H1 (cell line): ENCODE measurements around the gene GAP43. TPM values are rescaled to one million over a fixed set of nuclear protein-coding genes. Genes with fewer than 3 reads are reported as not detected.

Source experiments
- CTCF ChIA-PET: fragments of 300-600 bp; sonication (Branson Sonifier 250); formaldehyde crosslinking; loops from one replicate; lab custom pipeline; 2021; ENCODE audit not compliant: partially characterized antibody; lab: Charles Lee
- POLR2A ChIA-PET: fragments of 300-600 bp; sonication (Branson Sonifier 250); formaldehyde crosslinking; loops from one replicate; lab custom pipeline; 2021; ENCODE audit warnings: inconsistent platforms; ENCODE audit not compliant: partially characterized antibody; lab: Charles Lee
- DNase-seq, 2 experiments: peaks; one replicate each; pipeline versions ENCODE4 v3.0.0 to v3.0.0-alpha.2; 2010 to 2022; ENCODE audit warnings: low spot score in 2 of 2, low read depth in 1 of 2, mixed read lengths in 1 of 2
- FAIRE-seq: peaks from 2 replicates; lab custom pipeline; 2011; peaks lifted over from hg19 to GRCh38; lab: Jason Lieb, UNC
- H2AFZ ChIP-seq: 2 replicates; pipeline ENCODE4 v1.8.1; 2012; ENCODE audit warnings: low read length, inconsistent platforms
- H2AK5ac ChIP-seq: 2 replicates; pipeline ENCODE4 v1.6.1; 2013; ENCODE audit warnings: low read depth, low read length
- H2BK120ac ChIP-seq: replicated peaks from 2 replicates; pipeline ENCODE3; 2013; ENCODE audit warnings: low read depth, low read length, inconsistent platforms
- H2BK12ac ChIP-seq: 2 replicates; pipeline ENCODE4 v1.6.1; 2013; ENCODE audit warnings: low read depth, low read length
- H2BK15ac ChIP-seq: 2 replicates; pipeline ENCODE4 v1.6.1; 2013; ENCODE audit warnings: low read length
- H2BK20ac ChIP-seq: 2 replicates; pipeline ENCODE4 v1.6.1; 2013; ENCODE audit warnings: low read length
- H2BK5ac ChIP-seq: 2 replicates; pipeline ENCODE4 v1.6.1; 2013; ENCODE audit warnings: low read depth, low read length
- H3K14ac ChIP-seq: 2 replicates; pipeline ENCODE4 v1.6.1; 2013; ENCODE audit warnings: inconsistent platforms; ENCODE audit not compliant: insufficient read length
- H3K18ac ChIP-seq: 2 replicates; pipeline ENCODE4 v1.6.1; 2013; ENCODE audit warnings: low read length; ENCODE audit errors: extremely low read depth
- H3K23ac ChIP-seq: 2 replicates; pipeline ENCODE4 v1.6.1; 2013; ENCODE audit warnings: inconsistent platforms; ENCODE audit not compliant: insufficient read length
- H3K23me2 ChIP-seq: 2 replicates; pipeline ENCODE4 v1.6.1; 2013; ENCODE audit warnings: low read depth, low read length
- H3K27ac ChIP-seq: 2 replicates; pipeline ENCODE4 v1.6.1; 2011; ENCODE audit warnings: low read depth, low read length, inconsistent platforms
- H3K27me3 ChIP-seq, 4 experiments: replicated peaks in 1 of 4; 1 replicate in 1 of 4; 2 replicates in 3 of 4; pipeline versions ENCODE4 v1.6.1 to v1.8.1; 2011 to 2013; ENCODE audit warnings: low read length in 3 of 4, mild to moderate bottlenecking in 3 of 4, inconsistent platforms in 2 of 4, mixed read lengths in 2 of 4, moderate library complexity in 1 of 4; ENCODE audit not compliant: control insufficient read depth in 3 of 4, insufficient read depth in 3 of 4; ENCODE audit errors: extremely low read depth in 1 of 4
- H3K36me3 ChIP-seq, 4 experiments: 2 replicates each; pipeline versions ENCODE4 v1.6.1 to v1.8.1; 2011 to 2013; ENCODE audit warnings: mild to moderate bottlenecking in 4 of 4, low read length in 3 of 4, moderate library complexity in 2 of 4, control low read depth in 1 of 4, inconsistent platforms in 1 of 4; ENCODE audit not compliant: insufficient read depth in 4 of 4, control insufficient read depth in 2 of 4
- H3K4ac ChIP-seq: replicated peaks from 2 replicates; pipeline ENCODE3; 2013; ENCODE audit warnings: low read length, low read depth, mixed read lengths, inconsistent platforms; ENCODE audit not compliant: insufficient read length
- H3K4me1 ChIP-seq, 4 experiments: replicated peaks in 1 of 4; 1 replicate in 1 of 4; 2 replicates in 3 of 4; pipeline versions ENCODE4 v1.6.1 to v1.8.1; 2011 to 2013; ENCODE audit warnings: low read length in 3 of 4, inconsistent platforms in 2 of 4, mixed read lengths in 1 of 4; ENCODE audit not compliant: insufficient read depth in 4 of 4, control insufficient read depth in 3 of 4
- H3K4me2 ChIP-seq, 2 experiments: 2 replicates each; pipeline versions ENCODE4 v1.6.1 to v1.8.1; 2011 to 2013; ENCODE audit warnings: low read depth in 2 of 2, low read length in 2 of 2, control low read depth in 1 of 2, inconsistent platforms in 1 of 2, mild to moderate bottlenecking in 1 of 2; ENCODE audit not compliant: insufficient read depth in 1 of 2
- H3K4me3 ChIP-seq, 4 experiments: fragments of 200-600, 300-600 bp in 1 of 4; sonication (generic), shearing (Covaris generic), sonication (Bioruptor Twin) in 1 of 4; 2 replicates each; pipeline versions ENCODE4 v1.5.1 to v1.8.1; 2011 to 2016; ENCODE audit warnings: low read length in 4 of 4, low read depth in 3 of 4, control low read depth in 2 of 4, inconsistent platforms in 2 of 4, mild to moderate bottlenecking in 2 of 4, mixed read lengths in 1 of 4, moderate library complexity in 1 of 4; ENCODE audit not compliant: insufficient read depth in 2 of 4; ENCODE audit errors: extremely low read depth in 1 of 4
- H3K56ac ChIP-seq: replicated peaks from 2 replicates; pipeline ENCODE3; 2013; ENCODE audit warnings: low read depth, mild to moderate bottlenecking, mixed read lengths, low read length, inconsistent platforms; ENCODE audit not compliant: insufficient read length
- H3K79me1 ChIP-seq: 2 replicates; pipeline ENCODE4 v1.6.1; 2013; ENCODE audit warnings: low read depth, low read length, control low read depth
- H3K79me2 ChIP-seq, 2 experiments: 2 replicates each; pipeline versions ENCODE4 v1.6.1 to v1.8.1; 2012 to 2013; ENCODE audit warnings: low read length in 2 of 2, mild to moderate bottlenecking in 2 of 2, inconsistent platforms in 1 of 2; ENCODE audit not compliant: insufficient read depth in 2 of 2, control insufficient read depth in 1 of 2
- H3K9ac ChIP-seq, 4 experiments: replicated peaks in 1 of 4; 1 replicate in 1 of 4; 2 replicates in 3 of 4; pipeline versions ENCODE4 v1.6.1 to v1.8.1; 2011 to 2013; ENCODE audit warnings: low read depth in 3 of 4, low read length in 3 of 4, control low read depth in 2 of 4, mild to moderate bottlenecking in 2 of 4, moderate library complexity in 2 of 4, inconsistent platforms in 1 of 4; ENCODE audit errors: extremely low read depth in 1 of 4
- H3K9me3 ChIP-seq, 2 experiments: 2 replicates each; pipeline versions ENCODE4 v1.6.1 to v1.8.1; 2012 to 2013; ENCODE audit warnings: mild to moderate bottlenecking in 2 of 2, moderate library complexity in 2 of 2, control low read depth in 1 of 2, inconsistent platforms in 1 of 2, low read depth in 1 of 2, low read length in 1 of 2, mixed read lengths in 1 of 2; ENCODE audit not compliant: insufficient read depth in 2 of 2
- H4K20me1 ChIP-seq, 2 experiments: replicated peaks in 1 of 2; 2 replicates each; pipeline versions ENCODE3 to v1.8.1; 2011 to 2013; ENCODE audit warnings: inconsistent platforms in 2 of 2, low read length in 2 of 2, mild to moderate bottlenecking in 1 of 2; ENCODE audit not compliant: insufficient read depth in 2 of 2, control insufficient read depth in 1 of 2
- H4K5ac ChIP-seq: 2 replicates; pipeline ENCODE4 v1.6.1; 2013; ENCODE audit warnings: low read length, low read depth, mixed read lengths, inconsistent platforms; ENCODE audit not compliant: insufficient read length
- H4K8ac ChIP-seq: 2 replicates; pipeline ENCODE4 v1.8.0; 2013; ENCODE audit warnings: mild to moderate bottlenecking, moderate library complexity, low read length, inconsistent platforms; ENCODE audit not compliant: insufficient read depth; ENCODE audit errors: extremely low read depth
- H4K91ac ChIP-seq: replicated peaks from 2 replicates; pipeline ENCODE3; 2013; ENCODE audit warnings: low read length, mixed read lengths, inconsistent platforms; ENCODE audit not compliant: insufficient read length
- ASH2L ChIP-seq: fragments of 200-600, 300-600 bp; sonication (generic); IDR thresholded peaks from one replicate; pipeline ENCODE4 v1.7.1; 2017; ENCODE audit warnings: low read length
- CEBPB ChIP-seq: IDR thresholded peaks from 2 replicates; pipeline ENCODE4 v1.6.1; 2012; ENCODE audit warnings: low read depth, low read length
- CTBP2 ChIP-seq: IDR thresholded peaks from 2 replicates; pipeline ENCODE4 v1.7.0; 2011; ENCODE audit warnings: borderline replicate concordance, mild to moderate bottlenecking, moderate library complexity, mixed read lengths, low read length; ENCODE audit not compliant: insufficient read depth, insufficient read length
- HDAC6 ChIP-seq: IDR thresholded peaks from one replicate; pipeline ENCODE4 v1.7.1; 2012; ENCODE audit warnings: low read depth, mild to moderate bottlenecking, inconsistent platforms, low read length, moderate library complexity
- KDM1A ChIP-seq: fragments of 200-600, 300-600 bp; sonication (generic); IDR thresholded peaks from 2 replicates; pipeline ENCODE4 v1.7.1; 2016; ENCODE audit warnings: mild to moderate bottlenecking, low read length, borderline replicate concordance
- SRF ChIP-seq: IDR thresholded peaks from 2 replicates; pipeline ENCODE4 v1.6.1; 2011; ENCODE audit warnings: mild to moderate bottlenecking, low read depth, low read length, moderate library complexity
- TCF12 ChIP-seq: IDR thresholded peaks from 2 replicates; pipeline ENCODE4 v1.6.1; 2011; ENCODE audit warnings: low read depth, mild to moderate bottlenecking, low read length
- ZNF274 ChIP-seq: IDR thresholded peaks from 2 replicates; pipeline ENCODE4 v1.7.0; 2012; ENCODE audit warnings: low read length, borderline replicate concordance; ENCODE audit errors: extremely low read depth
- WGBS, 2 experiments: shearing (Covaris generic) in 1 of 2; methylation state at CpG; one replicate each; pipeline versions ENCODE4 v1.1.6 to v1.1.7; 2013 to 2015; ENCODE audit warnings: low lambda C conversion rate in 2 of 2, mixed read lengths in 2 of 2, inconsistent platforms in 1 of 2, low coverage in 1 of 2, missing lambda C conversion rate in 1 of 2; ENCODE audit not compliant: insufficient replicate concordance in 2 of 2, insufficient coverage in 1 of 2, insufficient read length in 1 of 2; ENCODE audit errors: extremely low coverage in 1 of 2, missing lambda C conversion rate in 1 of 2; 5-methylcytosine and 5-hydroxymethylcytosine counted together
- polyA plus RNA-seq, 7 experiments: library from polyadenylated mRNA; depleted of rRNA in 3 of 7; stranded (reverse) in 5 of 7; unstranded in 2 of 7; fragments of >200 nt in 5 of 7; fragments of 200-250 nt in 2 of 7; gene quantifications; 1 replicate in 5 of 7; 2 replicates in 1 of 7; 4 replicates in 1 of 7; pipeline versions ENCODE4 v1.2.1 to v1.2.3, GENCODE V29; 2011 to 2013; ENCODE audit warnings: missing spikeins in 2 of 7, mixed read lengths in 2 of 7
- total RNA-seq: library from RNA; stranded (reverse); fragmentation: NEBNext Ultra II Directional; extraction: Animal tissue kit (Norgen Biotek cat#: 25700); gene quantifications from 2 replicates; pipeline ENCODE4 v1.2.1, GENCODE V29; 2021
- TF ChIP-seq, protein P1 (sequence below): IDR thresholded peaks from 2 replicates; pipeline ENCODE4 v1.6.1; 2012; ENCODE audit warnings: low read length, inconsistent platforms
- TF ChIP-seq, protein P2 (sequence below): IDR thresholded peaks from 2 replicates; pipeline ENCODE4 v1.6.1; 2012; ENCODE audit warnings: inconsistent platforms

The GAP43 gene
- total and polyA plus RNA-seq, 2 of the 8 experiments (the other 6 are each of a cell fraction or from before 2014, with no cell fraction given), result 11.2 to 21.9 TPM

DNA sequence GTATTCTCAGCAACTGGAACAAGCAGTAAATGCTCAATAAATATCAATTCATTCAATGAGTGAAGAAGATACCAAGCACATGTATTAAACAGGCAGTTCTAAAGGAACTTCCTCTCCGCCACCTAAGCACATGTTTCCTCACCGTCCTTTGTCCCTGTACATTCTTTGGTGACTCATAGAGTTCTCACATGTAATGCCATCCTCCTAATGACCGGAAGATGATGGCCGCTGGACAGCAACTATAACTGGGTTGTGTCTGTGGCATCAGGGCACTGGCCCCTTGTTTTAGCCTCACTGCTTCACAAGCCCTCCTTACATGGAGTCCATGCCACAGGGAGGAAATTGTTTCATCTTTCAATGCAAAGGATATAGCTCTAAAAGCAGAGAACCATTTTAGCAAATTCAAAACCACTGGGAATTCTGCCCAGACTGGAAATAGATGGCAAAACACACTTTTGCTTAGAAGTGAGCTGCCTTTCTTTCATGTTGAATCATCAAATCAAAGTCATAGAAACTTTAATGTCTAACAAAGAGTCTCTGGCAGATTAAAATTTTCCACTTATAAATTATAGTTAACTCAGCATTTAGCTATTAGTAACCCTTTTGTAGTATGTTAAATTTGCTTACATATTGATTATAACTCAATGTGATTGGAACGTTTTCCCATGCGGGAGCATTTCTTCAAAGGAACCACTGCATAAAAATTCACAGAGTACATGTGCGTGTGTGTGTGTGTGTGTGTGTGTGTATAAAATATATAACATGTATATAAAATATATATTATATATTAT, 74.1 kb downstream of the GAP43 start:
- ChIA-PET CTCF (interaction anchor here (0.6 to 2.0 kb wide), 3 partner anchors 116 to 632 kb away, joined by 3 to 6 read pairs (median 3); no protein-coding TSS in a partner anchor), POLR2A (no interaction called here)
- no peak overlapping the region for H3K56ac ChIP-seq
- no peaks in the 10 kb centered on the region for H3K23me2 ChIP-seq
- no peak overlapping the region for H3K4me3 ChIP-seq
- H3K36me3 ChIP-seq, result no peaks in the 10 kb centered on the region
- H4K5ac ChIP-seq, result no peak overlapping the region
- H3K9ac ChIP-seq, result no peak overlapping the region
- WGBS, 2 experiments, result 86% methylated on average over 7 of the region's 7 CpGs; no CpG with 5 or more reads in 1 of the 2 experiments
- H2AFZ ChIP-seq, result no peak overlapping the region
- FAIRE-seq (no peak), DNase-seq (no peak)
- no peak overlapping the region for H3K27ac ChIP-seq
- no peaks in the 10 kb centered on the region for H4K20me1 ChIP-seq
- no peaks in the 10 kb centered on the region for H3K27me3 ChIP-seq
- no peak overlapping the region for H2AK5ac ChIP-seq
- no peak overlapping the region for H3K18ac ChIP-seq
- H4K8ac ChIP-seq, result no peak overlapping the region
- no peak overlapping the region for H2BK20ac ChIP-seq
- no peak overlapping the region for H2BK15ac ChIP-seq
- H3K4me2 ChIP-seq, result no peak overlapping the region
- no peaks in the 10 kb centered on the region for H3K79me1 ChIP-seq
- no peak overlapping the region for H2BK12ac ChIP-seq
- H3K9me3 ChIP-seq, result 0 out of 4 replicates have a peak, but pooled peaks cover 0 to 2% of the 10 kb centered on the region in 2 experiments
- H2BK120ac ChIP-seq, result no peak overlapping the region
- no peak overlapping the region for H3K23ac ChIP-seq
- H2BK5ac ChIP-seq, result no peak overlapping the region
- H3K4ac ChIP-seq, result no peak overlapping the region
- peaks cover 0 to 6% (median 4%) of the 10 kb centered on the region in 4 experiments; a peak in 4 of 7 replicates for H3K4me1 ChIP-seq
- no peak overlapping the region for H3K14ac ChIP-seq
- no peak overlapping the region for H4K91ac ChIP-seq
- no peaks in the 10 kb centered on the region for H3K79me2 ChIP-seq
- TF ChIP-seq HDAC6, result no peak
- no peak for TF ChIP-seq CTBP2
- TF ChIP-seq TCF12, result no peak
- TF ChIP-seq ZNF274, result no peak
- TF ChIP-seq CEBPB, result no peak
- TF ChIP-seq, protein P1, sequence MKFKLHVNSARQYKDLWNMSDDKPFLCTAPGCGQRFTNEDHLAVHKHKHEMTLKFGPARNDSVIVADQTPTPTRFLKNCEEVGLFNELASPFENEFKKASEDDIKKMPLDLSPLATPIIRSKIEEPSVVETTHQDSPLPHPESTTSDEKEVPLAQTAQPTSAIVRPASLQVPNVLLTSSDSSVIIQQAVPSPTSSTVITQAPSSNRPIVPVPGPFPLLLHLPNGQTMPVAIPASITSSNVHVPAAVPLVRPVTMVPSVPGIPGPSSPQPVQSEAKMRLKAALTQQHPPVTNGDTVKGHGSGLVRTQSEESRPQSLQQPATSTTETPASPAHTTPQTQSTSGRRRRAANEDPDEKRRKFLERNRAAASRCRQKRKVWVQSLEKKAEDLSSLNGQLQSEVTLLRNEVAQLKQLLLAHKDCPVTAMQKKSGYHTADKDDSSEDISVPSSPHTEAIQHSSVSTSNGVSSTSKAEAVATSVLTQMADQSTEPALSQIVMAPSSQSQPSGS, result no peak
- no peak for TF ChIP-seq ASH2L
- TF ChIP-seq SRF, result no peak
- TF ChIP-seq, protein P2, sequence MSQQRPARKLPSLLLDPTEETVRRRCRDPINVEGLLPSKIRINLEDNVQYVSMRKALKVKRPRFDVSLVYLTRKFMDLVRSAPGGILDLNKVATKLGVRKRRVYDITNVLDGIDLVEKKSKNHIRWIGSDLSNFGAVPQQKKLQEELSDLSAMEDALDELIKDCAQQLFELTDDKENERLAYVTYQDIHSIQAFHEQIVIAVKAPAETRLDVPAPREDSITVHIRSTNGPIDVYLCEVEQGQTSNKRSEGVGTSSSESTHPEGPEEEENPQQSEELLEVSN, result no peak
- TF ChIP-seq KDM1A, result no peak
